H9 (cell line): ENCODE results near the gene MAN1A1. TPM values are rescaled to one million over a fixed set of nuclear protein-coding genes. Genes with fewer than 3 reads are reported as not detected.

Experiments used
- DNase-seq: peaks from one replicate; pipeline ENCODE4 v3.0.0-alpha.2; 2017
- H2AFZ ChIP-seq: one replicate; pipeline ENCODE4 v1.6.1; 2013; ENCODE audit warnings: mild to moderate bottlenecking, low read length, control low read depth, moderate library complexity
- H2AK5ac ChIP-seq: 2 replicates; pipeline ENCODE4 v1.6.1; 2013; ENCODE audit warnings: low read length, control low read depth, mixed read lengths; ENCODE audit not compliant: insufficient read length
- H2BK120ac ChIP-seq: one replicate; pipeline ENCODE4 v1.6.1; 2013; ENCODE audit warnings: low read depth, mild to moderate bottlenecking, low read length, control low read depth, inconsistent platforms; ENCODE audit not compliant: poor library complexity, severe bottlenecking
- H2BK12ac ChIP-seq: 2 replicates; pipeline ENCODE4 v1.6.1; 2013; ENCODE audit warnings: low read length, control low read depth, mixed read lengths, low read depth; ENCODE audit not compliant: insufficient read length
- H2BK15ac ChIP-seq: 2 replicates; pipeline ENCODE4 v1.6.1; 2013; ENCODE audit warnings: low read depth, low read length, control low read depth
- H2BK20ac ChIP-seq: one replicate; pipeline ENCODE4 v1.6.1; 2013; ENCODE audit warnings: low read depth, mild to moderate bottlenecking, low read length, control low read depth, inconsistent platforms; ENCODE audit not compliant: poor library complexity, severe bottlenecking
- H2BK5ac ChIP-seq: 2 replicates; pipeline ENCODE4 v1.6.1; 2013; ENCODE audit warnings: low read length, control low read depth, mixed read lengths; ENCODE audit not compliant: insufficient read length
- H3K14ac ChIP-seq: 2 replicates; pipeline ENCODE4 v1.6.1; 2013; ENCODE audit warnings: low read length, control low read depth; ENCODE audit not compliant: insufficient read depth
- H3K18ac ChIP-seq: 2 replicates; pipeline ENCODE4 v1.6.1; 2013; ENCODE audit warnings: low read depth, mild to moderate bottlenecking, mixed read lengths, low read length, control low read depth; ENCODE audit not compliant: insufficient read length
- H3K23ac ChIP-seq: 2 replicates; pipeline ENCODE4 v1.6.1; 2013; ENCODE audit warnings: low read length, control low read depth, mixed read lengths, low read depth; ENCODE audit not compliant: insufficient read length
- H3K23me2 ChIP-seq: 2 replicates; pipeline ENCODE4 v1.6.1; 2013; ENCODE audit warnings: low read depth, mild to moderate bottlenecking, mixed read lengths, low read length, control low read depth; ENCODE audit not compliant: insufficient read length, poor library complexity, severe bottlenecking
- H3K27ac ChIP-seq: 2 replicates; pipeline ENCODE4 v1.5.1; 2013; ENCODE audit warnings: low read length, control low read depth, mixed read lengths, low read depth; ENCODE audit not compliant: insufficient read length
- H3K27me3 ChIP-seq: 2 replicates; pipeline ENCODE4 v1.6.1; 2013; ENCODE audit warnings: low read length, control low read depth, inconsistent platforms; ENCODE audit not compliant: insufficient read depth
- H3K4ac ChIP-seq: 2 replicates; pipeline ENCODE4 v1.6.1; 2013; ENCODE audit warnings: low read depth, mild to moderate bottlenecking, control low read depth, inconsistent platforms, low read length, moderate library complexity
- H3K4me1 ChIP-seq: 2 replicates; pipeline ENCODE4 v1.6.1; 2013; ENCODE audit warnings: low read length, control low read depth, inconsistent platforms; ENCODE audit not compliant: insufficient read depth
- H3K4me2 ChIP-seq: 2 replicates; pipeline ENCODE4 v1.6.1; 2013; ENCODE audit warnings: low read length, control low read depth, mixed read lengths; ENCODE audit not compliant: insufficient read length, insufficient read depth
- H3K56ac ChIP-seq: 2 replicates; pipeline ENCODE4 v1.6.1; 2013; ENCODE audit warnings: low read depth, mild to moderate bottlenecking, mixed read lengths, low read length, control low read depth; ENCODE audit not compliant: insufficient read length
- H3K79me1 ChIP-seq: 2 replicates; pipeline ENCODE4 v1.6.1; 2013; ENCODE audit warnings: low read depth, mild to moderate bottlenecking, moderate library complexity, low read length, control low read depth, inconsistent platforms; ENCODE audit not compliant: insufficient read depth, poor library complexity, severe bottlenecking
- H3K79me2 ChIP-seq: 2 replicates; pipeline ENCODE4 v1.6.1; 2013; ENCODE audit warnings: low read length, control low read depth, inconsistent platforms; ENCODE audit not compliant: insufficient read depth
- H3K9ac ChIP-seq: 2 replicates; pipeline ENCODE4 v1.6.1; 2013; ENCODE audit warnings: low read length, control low read depth, mixed read lengths; ENCODE audit not compliant: insufficient read length; ENCODE audit errors: extremely low read depth
- H3K9me3 ChIP-seq: one replicate; pipeline ENCODE4 v1.6.1; 2013; ENCODE audit warnings: low read depth, low read length, inconsistent platforms; ENCODE audit not compliant: control insufficient read depth
- H3T11ph ChIP-seq: one replicate; pipeline ENCODE4 v1.6.1; 2013; ENCODE audit warnings: mild to moderate bottlenecking, low read length, control low read depth, inconsistent platforms
- H4K20me1 ChIP-seq: one replicate; pipeline ENCODE4 v1.6.1; 2013; ENCODE audit not compliant: control insufficient read depth, insufficient read length, insufficient read depth
- H4K5ac ChIP-seq: 2 replicates; pipeline ENCODE4 v1.6.1; 2013; ENCODE audit warnings: low read depth, mild to moderate bottlenecking, mixed read lengths, low read length, control low read depth; ENCODE audit not compliant: insufficient read length
- H4K8ac ChIP-seq: replicated peaks from 2 replicates; pipeline ENCODE4 v1.6.1; 2013; ENCODE audit warnings: low read length, control low read depth, mixed read lengths, low read depth; ENCODE audit not compliant: insufficient read length
- H4K91ac ChIP-seq: 2 replicates; pipeline ENCODE4 v1.6.1; 2013; ENCODE audit warnings: low read depth, mild to moderate bottlenecking, moderate library complexity, mixed read lengths, low read length, control low read depth; ENCODE audit not compliant: insufficient read length
- H3K27ac Mint-ChIP-seq, 3 experiments: 2 replicates in 2 of 3; 3 replicates in 1 of 3; pipeline ENCODE4 v1.8.0; 2020 to 2021; ENCODE audit warnings: mixed read lengths in 3 of 3, mild to moderate bottlenecking in 1 of 3, moderate library complexity in 1 of 3
- H3K27me3 Mint-ChIP-seq: 2 replicates; pipeline ENCODE4 v1.8.0; 2021; ENCODE audit warnings: low read depth, mild to moderate bottlenecking, moderate library complexity, mixed read lengths
- H3K36me3 Mint-ChIP-seq, 3 experiments: 2 replicates in 2 of 3; 3 replicates in 1 of 3; pipeline ENCODE4 v1.8.0; 2020 to 2021; ENCODE audit warnings: low read depth in 3 of 3, mixed read lengths in 3 of 3; ENCODE audit not compliant: insufficient read depth in 1 of 3
- H3K4me1 Mint-ChIP-seq, 2 experiments: 2 replicates each; pipeline ENCODE4 v1.8.0; 2020; ENCODE audit warnings: mixed read lengths in 2 of 2
- H3K4me3 Mint-ChIP-seq, 2 experiments: 2 replicates in 1 of 2; 3 replicates in 1 of 2; pipeline ENCODE4 v1.8.0; 2020 to 2021; ENCODE audit warnings: mild to moderate bottlenecking in 2 of 2, mixed read lengths in 2 of 2, moderate library complexity in 1 of 2
- H3K9me3 Mint-ChIP-seq, 2 experiments: 2 replicates in 1 of 2; 3 replicates in 1 of 2; pipeline ENCODE4 v1.8.0; 2020; ENCODE audit warnings: mild to moderate bottlenecking in 2 of 2, mixed read lengths in 2 of 2, moderate library complexity in 1 of 2
- CTCF ChIP-seq: fragments of 200-600 bp; sonication (generic); conservative IDR thresholded peaks from 3 replicates; pipeline ENCODE4 v1.8.0; 2021; ENCODE audit warnings: antibody characterized with exemption, mild to moderate bottlenecking
- WGBS: extraction: QIAGEN DNeasy Blood & Tissue Kit; methylation state at CpG from one replicate; pipeline ENCODE4 v1.1.7; 2013; ENCODE audit warnings: missing lambda C conversion rate, low lambda C conversion rate, mixed read lengths; ENCODE audit not compliant: insufficient read length; ENCODE audit errors: extremely low coverage; 5-methylcytosine and 5-hydroxymethylcytosine counted together
- total RNA-seq: library from RNA; stranded (reverse); gene quantifications from 2 replicates; pipeline ENCODE4 v1.2.1, GENCODE V29; 2021

Gene MAN1A1
- total RNA-seq, 1 experiment from 2014 or later: 1.6 TPM

DNA sequence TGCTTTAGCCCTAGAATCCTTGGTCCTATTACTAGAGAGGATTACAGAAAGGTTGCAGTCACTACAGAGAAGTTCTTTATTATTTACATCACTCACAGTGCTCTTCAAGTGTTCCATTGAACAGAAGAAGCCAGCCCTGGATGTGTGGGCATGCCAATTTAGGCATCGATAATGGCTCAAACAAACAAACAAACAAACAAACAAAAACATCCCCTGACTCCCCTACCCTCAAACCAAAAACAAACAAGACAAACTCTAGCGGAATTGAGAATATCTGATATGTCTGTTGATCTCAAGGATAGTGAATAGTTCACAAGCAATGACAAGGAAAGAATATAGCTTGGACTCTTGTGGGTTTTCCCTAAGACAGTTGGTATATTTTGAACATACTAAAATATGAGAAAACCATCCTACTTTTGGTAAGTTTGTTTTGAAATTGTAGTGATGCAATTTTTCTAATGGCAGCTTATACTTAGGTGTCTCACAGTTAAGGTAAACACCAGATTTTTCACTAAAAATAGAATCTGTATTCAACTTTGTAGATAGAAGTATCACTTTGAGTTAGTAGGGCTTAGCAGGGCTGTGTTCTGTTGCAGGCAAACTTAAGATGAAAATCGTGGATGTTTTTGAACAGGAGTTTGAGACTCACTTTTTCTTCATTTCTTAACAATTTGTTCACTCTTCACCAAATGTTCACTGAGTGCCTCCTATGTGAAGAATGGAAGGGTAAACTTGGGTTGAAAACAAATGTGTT lies 178.3 kb downstream of the MAN1A1 start:
- Histone ChIP-seq H3K4ac (no peak overlapping the region), H2BK12ac (no peak overlapping the region), H3K27ac (no peak overlapping the region), H3K56ac (no peak overlapping the region), H3K9ac (no peak overlapping the region), H2AK5ac (no peak overlapping the region), H2AFZ (no peak overlapping the region), H4K8ac (no peak overlapping the region), H3K9me3 (no peaks in the 10 kb centered on the region), H3K4me2 (no peak overlapping the region), H3K14ac (no peak overlapping the region), H3K23me2 (no peaks in the 10 kb centered on the region), H3K27me3 (no peaks in the 10 kb centered on the region), H2BK120ac (no peak overlapping the region), H3K4me1 (no peaks in the 10 kb centered on the region), H2BK20ac (no peak overlapping the region), H4K20me1 (no peaks in the 10 kb centered on the region), H3K79me1 (no peaks in the 10 kb centered on the region), H3K23ac (no peak overlapping the region), H3K18ac (no peak overlapping the region), H4K5ac (no peak overlapping the region), H2BK15ac (no peak overlapping the region), H3T11ph (no peak overlapping the region), H3K79me2 (no peaks in the 10 kb centered on the region), H4K91ac (no peak overlapping the region), H2BK5ac (no peak overlapping the region)
- TF ChIP-seq CTCF: no peak
- no CpG with 5 or more reads among the region's 3 CpGs for WGBS
- Mint-ChIP-seq H3K27me3 (no peaks in the 10 kb centered on the region; the same call in 1 of the 2 replicates), H3K4me1 (no peaks in the 10 kb centered on the region; a peak in 1 of 4 replicates), H3K4me3 (no peak overlapping the region), H3K36me3 (no peaks in the 10 kb centered on the region), H3K27ac (no peak overlapping the region), H3K9me3 (no peaks in the 10 kb centered on the region)
- DNase-seq: no peak
